Measurements from ENCODE around the gene CYTH3.
A peak's percentile ranks its signal among the peaks of the same experiment; 100 is the strongest.
"Not testable (repeated sequence)": the region's sequence is repeated elsewhere in the genome, so short reads cannot be mapped to it uniquely, and the experiment has no call there.

The CYTH3 gene

GRCh38 chr7:6286486-6286885, 14.1 kb upstream of the CYTH3 start:
- TF ChIP-seq CTCF (IDR thresholded peaks at IDR 0.05), result no peak
- Mint-ChIP-seq H3K36me3 (ENCODE audit: low read depth) (no peaks in the 10 kb centered on the region), H3K27ac (no peak overlapping the region), H3K27me3 (ENCODE audit: low read depth, poor library complexity) (peaks cover 12% of the 10 kb centered on the region), H3K9me3 (peaks cover 5% of the 10 kb centered on the region), H3K4me1 (no peaks in the 10 kb centered on the region), H3K4me3 (no peak overlapping the region)
- DNase-seq, result no peak

GRCh38 chr7:6284461-6285360, 12.3 kb upstream of the CYTH3 start:
- H3K36me3 Mint-ChIP-seq (ENCODE audit: low read depth), result no peaks in the 10 kb centered on the region
- no peak for TF ChIP-seq CTCF (IDR thresholded peaks at IDR 0.05)
- H3K27ac Mint-ChIP-seq, result peak overlapping the region; percentile 6
- peaks cover 18% of the 10 kb centered on the region for H3K27me3 Mint-ChIP-seq (ENCODE audit: low read depth, poor library complexity)
- H3K9me3 Mint-ChIP-seq, result peaks cover 5% of the 10 kb centered on the region
- H3K4me1 Mint-ChIP-seq, result no peaks in the 10 kb centered on the region
- no peak overlapping the region for H3K4me3 Mint-ChIP-seq
- no peak for DNase-seq

- Mint-ChIP-seq H3K27ac (peak overlapping the region; percentile 6), H3K9me3 (peaks cover 5% of the 10 kb centered on the region), H3K36me3 (ENCODE audit: low read depth) (no peaks in the 10 kb centered on the region), H3K4me3 (no peak overlapping the region), H3K4me1 (no peaks in the 10 kb centered on the region), H3K27me3 (ENCODE audit: low read depth, poor library complexity) (peaks cover 20% of the 10 kb centered on the region)
- no peak for TF ChIP-seq CTCF (IDR thresholded peaks at IDR 0.05)
- no peak for DNase-seq
Observed at GRCh38 chr7:6284055-6284400, 11.6 kb upstream of the CYTH3 start.

GRCh38 chr7:6283391-6284054, 11.1 kb upstream of the CYTH3 start:
- not testable (repeated sequence) for DNase-seq; H3K36me3 Mint-ChIP-seq (ENCODE audit: low read depth); H3K9me3 Mint-ChIP-seq; H3K4me1 Mint-ChIP-seq; H3K27ac Mint-ChIP-seq; H3K4me3 Mint-ChIP-seq
- H3K27me3 Mint-ChIP-seq (ENCODE audit: low read depth, poor library complexity), result peaks cover 21% of the 10 kb centered on the region

GRCh38 chr7:6279937-6280336, 7.5 kb upstream of the CYTH3 start:
- Mint-ChIP-seq H3K36me3 (ENCODE audit: low read depth) (no peaks in the 10 kb centered on the region), H3K4me1 (no peaks in the 10 kb centered on the region), H3K27me3 (ENCODE audit: low read depth, poor library complexity) (peaks cover 13% of the 10 kb centered on the region), H3K4me3 (no peak overlapping the region), H3K9me3 (peaks cover 5% of the 10 kb centered on the region), H3K27ac (no peak overlapping the region)
- no peak for TF ChIP-seq CTCF (IDR thresholded peaks at IDR 0.05)
- no peak for DNase-seq

- H3K27me3 Mint-ChIP-seq (ENCODE audit: low read depth, poor library complexity), result peaks cover 10% of the 10 kb centered on the region
- H3K4me3 Mint-ChIP-seq, result no peak overlapping the region
- no peak for DNase-seq
- no peak overlapping the region for H3K27ac Mint-ChIP-seq
- peaks cover 3% of the 10 kb centered on the region for H3K9me3 Mint-ChIP-seq
- H3K4me1 Mint-ChIP-seq, result no peaks in the 10 kb centered on the region
- TF ChIP-seq CTCF (IDR thresholded peaks at IDR 0.05), result no peak
- H3K36me3 Mint-ChIP-seq (ENCODE audit: low read depth), result no peaks in the 10 kb centered on the region
Observed at GRCh38 chr7:6279341-6279740, 6.9 kb upstream of the CYTH3 start.

All from nephron progenitor cell (in vitro differentiated cells).